Body of pancreas (tissue), 4 donors: Measurements from ENCODE around the gene ACTN4. TPM values are rescaled to one million over a fixed set of nuclear protein-coding genes. Genes with fewer than 3 reads are reported as not detected.
A peak's percentile ranks its signal among the peaks of the same experiment; 100 is the strongest.

Source experiments
- ATAC-seq: fragments of 150-250 bp; one replicate; pipeline ENCODE4 v1.9.1; 2016
- DNase-seq, 4 donors: peaks; one replicate each; pipeline ENCODE4 v3.0.0-alpha.2; 2019
- H3K27ac ChIP-seq, 4 donors: fragments of 200-600 bp; sonication (generic); 1 replicate in 3 of 4; 2 replicates in 1 of 4; pipeline versions ENCODE4 v1.5.1 to v1.6.1; 2016 to 2019; ENCODE audit warnings: mild to moderate bottlenecking in 1 of 4, mixed read lengths in 1 of 4, moderate library complexity in 1 of 4
- H3K27me3 ChIP-seq, 2 donors: fragments of 200-600 bp; sonication (generic); one replicate each; pipeline ENCODE4 v1.6.0; 2016; ENCODE audit warnings: mild to moderate bottlenecking in 1 of 2
- H3K36me3 ChIP-seq, 2 donors: fragments of 200-600 bp; sonication (generic); replicated peaks in 1 of 2; 2 replicates each; pipeline ENCODE4 v1.5.1; 2016; ENCODE audit warnings: low read depth in 2 of 2; ENCODE audit not compliant: insufficient read depth in 1 of 2
- H3K4me1 ChIP-seq: fragments of 200-600 bp; sonication (generic); one replicate; pipeline ENCODE4 v1.6.0; 2016
- H3K4me3 ChIP-seq, 2 donors: fragments of 200-600 bp; sonication (generic); 1 replicate in 1 of 2; 2 replicates in 1 of 2; pipeline ENCODE4 v1.5.1; 2016 to 2019
- H3K9me3 ChIP-seq, 3 donors: fragments of 200-600 bp; sonication (generic); 1 replicate in 2 of 3; 2 replicates in 1 of 3; pipeline ENCODE4 v1.5.1; 2016
- POLR2A ChIP-seq, 3 donors: fragments of 450-650 bp; IDR thresholded peaks; one replicate each; pipeline ENCODE4 v1.6.1; 2016; ENCODE audit warnings: antibody characterized with exemption in 3 of 3, mild to moderate bottlenecking in 2 of 3
- WGBS, 2 donors: methylation state at CpG; one replicate each; pipeline ENCODE4 v1.1.5; 2017; 5-methylcytosine and 5-hydroxymethylcytosine counted together
- intact Hi-C: fragments of 100-400 bp; cut with DNase I; formaldehyde crosslinking; loops from one replicate; pipeline ENCODE4 v1.15.1; 2023
- total RNA-seq, 2 donors: library from RNA; depleted of rRNA; stranded (reverse); fragments of >200 nt; gene quantifications; one replicate each; pipeline ENCODE4 v1.1.0, GENCODE V29; 2016
- TF ChIP-seq, protein P1 (sequence below), 7 experiments: fragments of 450-650 bp in 4 of 7; fragments of 200-600 bp in 3 of 7; sonication (generic) in 3 of 7; IDR thresholded peaks; one replicate each; pipeline ENCODE4 v1.5.1; 2016 to 2019; ENCODE audit warnings: antibody characterized with exemption in 7 of 7

ACTN4 gene
- total RNA-seq, 2 donors from 2014 or later: 143 to 148 TPM

DNA sequence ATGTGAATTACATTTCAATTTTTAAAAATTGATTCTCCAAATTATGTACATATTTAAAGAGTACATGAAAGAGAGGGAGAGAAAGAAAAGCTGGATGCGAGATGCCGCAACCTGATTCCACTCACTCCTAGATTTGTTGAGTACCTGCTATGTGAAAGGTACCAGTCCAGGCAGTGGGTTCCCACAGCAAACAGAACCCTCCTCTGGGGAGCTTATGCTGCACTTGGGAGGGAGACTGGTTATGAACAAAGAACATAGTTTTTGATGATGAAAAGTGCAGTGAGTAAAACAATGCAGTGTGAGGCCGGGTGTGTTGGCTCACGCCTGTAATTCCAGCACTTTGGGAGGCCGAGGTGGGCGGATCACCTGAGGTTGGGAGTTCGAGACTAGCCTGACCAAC lies 43.4 kb downstream of the ACTN4 start:
- Histone ChIP-seq H3K27ac (peak overlapping the region in 3 of 4 donors; percentile 89 to 98 (median 93)), H3K9me3 (no peaks in the 10 kb centered on the region), H3K36me3 (peaks cover 0 to 2% of the 10 kb centered on the region in 2 donors), H3K4me3 (no peak overlapping the region), H3K27me3 (no peaks in the 10 kb centered on the region), H3K4me1 (peaks cover 91% of the 10 kb centered on the region)
- DNase-seq (no peak), ATAC-seq (no peak)
- intact Hi-C loops: no loop called here
- TF ChIP-seq POLR2A (IDR thresholded peaks at IDR 0.05): no peak
- TF ChIP-seq, protein P1, sequence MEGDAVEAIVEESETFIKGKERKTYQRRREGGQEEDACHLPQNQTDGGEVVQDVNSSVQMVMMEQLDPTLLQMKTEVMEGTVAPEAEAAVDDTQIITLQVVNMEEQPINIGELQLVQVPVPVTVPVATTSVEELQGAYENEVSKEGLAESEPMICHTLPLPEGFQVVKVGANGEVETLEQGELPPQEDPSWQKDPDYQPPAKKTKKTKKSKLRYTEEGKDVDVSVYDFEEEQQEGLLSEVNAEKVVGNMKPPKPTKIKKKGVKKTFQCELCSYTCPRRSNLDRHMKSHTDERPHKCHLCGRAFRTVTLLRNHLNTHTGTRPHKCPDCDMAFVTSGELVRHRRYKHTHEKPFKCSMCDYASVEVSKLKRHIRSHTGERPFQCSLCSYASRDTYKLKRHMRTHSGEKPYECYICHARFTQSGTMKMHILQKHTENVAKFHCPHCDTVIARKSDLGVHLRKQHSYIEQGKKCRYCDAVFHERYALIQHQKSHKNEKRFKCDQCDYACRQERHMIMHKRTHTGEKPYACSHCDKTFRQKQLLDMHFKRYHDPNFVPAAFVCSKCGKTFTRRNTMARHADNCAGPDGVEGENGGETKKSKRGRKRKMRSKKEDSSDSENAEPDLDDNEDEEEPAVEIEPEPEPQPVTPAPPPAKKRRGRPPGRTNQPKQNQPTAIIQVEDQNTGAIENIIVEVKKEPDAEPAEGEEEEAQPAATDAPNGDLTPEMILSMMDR (IDR thresholded peaks at IDR 0.05): no peak
- WGBS, 2 donors: 76 to 80% methylated on average over 7 of the region's 7 CpGs

DNA sequence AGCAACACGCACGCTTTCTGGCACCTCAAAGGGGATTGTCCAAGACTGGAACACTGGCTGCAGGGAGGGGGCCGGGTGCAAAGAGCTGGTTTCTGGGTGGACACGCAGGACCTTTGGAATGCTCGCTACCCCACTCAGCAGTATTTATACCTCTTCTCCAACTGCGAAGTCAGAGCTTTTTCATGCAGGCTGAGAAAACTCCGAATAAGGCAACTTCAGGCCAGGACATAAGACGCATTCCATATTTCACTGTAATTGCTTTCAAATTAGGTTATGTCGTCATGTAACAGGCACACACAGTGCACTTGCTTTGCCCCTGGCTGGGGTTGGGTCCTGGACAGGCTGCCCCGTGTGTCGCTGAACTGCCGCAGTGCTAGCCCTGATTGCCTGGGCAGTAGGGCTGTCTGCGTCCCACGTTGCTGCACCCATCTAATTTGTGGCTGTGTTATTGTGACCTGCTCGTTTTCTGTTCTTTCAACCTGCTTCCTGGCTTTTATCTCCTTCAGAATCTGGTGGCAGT lies 44.5 kb downstream of the ACTN4 start:
- intact Hi-C loops: no loop called here
- peaks cover 91% of the 10 kb centered on the region for H3K4me1 ChIP-seq
- peak; percentile 58 for ATAC-seq

DNA sequence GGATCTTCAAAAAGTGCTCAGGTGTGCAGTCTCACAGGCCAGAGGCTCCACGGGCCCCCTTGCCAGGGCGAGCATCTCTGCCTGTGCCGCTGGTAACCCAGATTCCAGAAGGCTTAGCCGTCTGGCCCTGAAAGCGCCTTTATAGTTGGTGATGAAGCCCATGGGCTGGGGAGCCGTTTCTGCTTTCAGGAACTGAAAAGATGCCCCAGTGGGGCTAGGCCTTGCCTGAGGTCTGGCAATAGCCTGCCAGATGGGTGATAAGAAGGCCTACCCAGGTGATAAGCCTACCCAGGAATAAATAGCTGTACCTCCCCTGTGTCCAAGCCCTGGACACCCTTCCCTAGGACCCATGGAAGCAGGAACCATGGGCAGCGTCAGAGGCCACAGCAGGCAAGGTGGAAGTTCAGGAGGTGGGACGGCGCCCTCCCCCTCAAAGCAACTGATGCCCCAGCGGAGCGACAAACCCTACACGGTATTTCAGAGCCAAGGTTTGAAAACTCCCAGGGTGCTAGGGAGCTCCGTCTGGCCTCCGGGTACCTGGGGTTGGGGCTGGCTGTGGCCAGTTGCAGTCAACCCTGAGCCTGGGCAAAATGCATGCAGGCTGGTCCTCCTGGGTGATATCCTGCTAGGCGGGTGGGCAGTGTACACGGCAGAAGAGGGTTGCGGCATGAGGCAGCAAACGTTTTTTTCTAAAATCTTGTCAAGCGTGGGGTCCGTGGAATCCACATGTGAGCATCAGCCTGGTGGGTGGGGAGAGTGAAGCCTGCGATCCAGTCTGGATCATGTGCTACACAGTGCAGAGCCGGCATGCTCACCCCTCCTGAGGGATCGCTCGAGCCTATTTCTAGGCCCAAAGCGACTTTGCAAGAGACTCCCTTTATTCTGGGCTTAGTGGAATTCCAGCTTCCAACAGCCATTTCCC lies 45.3 kb downstream of the ACTN4 start:
- Histone ChIP-seq H3K4me1 (peaks cover 91% of the 10 kb centered on the region), H3K9me3 (no peaks in the 10 kb centered on the region), H3K27ac (peak overlapping the region; percentile 70 to 98 (median 91)), H3K4me3 (no peak overlapping the region), H3K36me3 (peaks cover 0 to 2% of the 10 kb centered on the region in 2 donors), H3K27me3 (no peaks in the 10 kb centered on the region)
- intact Hi-C loops: no loop called here
- TF ChIP-seq, protein P1 (IDR thresholded peaks at IDR 0.05): no peak
- WGBS, 2 donors: 72 to 77% methylated on average over 18 to 25 of the region's 25 CpGs
- no peak for DNase-seq
- no peak for ATAC-seq

More for the DNA sequence above, 44.5 kb downstream of the ACTN4 start:
- peak in 3 of 4 donors; percentile 58 to 74 (median 68) for DNase-seq
- 65 to 68% methylated on average over 12 to 15 of the region's 15 CpGs for WGBS, 2 donors
- Histone ChIP-seq H3K27ac (peak overlapping the region; percentile 70 to 98 (median 91)), H3K9me3 (no peaks in the 10 kb centered on the region), H3K36me3 (peaks cover 0 to 2% of the 10 kb centered on the region in 2 donors), H3K4me3 (no peak overlapping the region), H3K27me3 (no peaks in the 10 kb centered on the region)
- peak in 2 of 3 donors; percentile 27 to 47 for TF ChIP-seq POLR2A (IDR thresholded peaks at IDR 0.05)
- TF ChIP-seq, protein P1 (IDR thresholded peaks at IDR 0.05): no peak

DNA sequence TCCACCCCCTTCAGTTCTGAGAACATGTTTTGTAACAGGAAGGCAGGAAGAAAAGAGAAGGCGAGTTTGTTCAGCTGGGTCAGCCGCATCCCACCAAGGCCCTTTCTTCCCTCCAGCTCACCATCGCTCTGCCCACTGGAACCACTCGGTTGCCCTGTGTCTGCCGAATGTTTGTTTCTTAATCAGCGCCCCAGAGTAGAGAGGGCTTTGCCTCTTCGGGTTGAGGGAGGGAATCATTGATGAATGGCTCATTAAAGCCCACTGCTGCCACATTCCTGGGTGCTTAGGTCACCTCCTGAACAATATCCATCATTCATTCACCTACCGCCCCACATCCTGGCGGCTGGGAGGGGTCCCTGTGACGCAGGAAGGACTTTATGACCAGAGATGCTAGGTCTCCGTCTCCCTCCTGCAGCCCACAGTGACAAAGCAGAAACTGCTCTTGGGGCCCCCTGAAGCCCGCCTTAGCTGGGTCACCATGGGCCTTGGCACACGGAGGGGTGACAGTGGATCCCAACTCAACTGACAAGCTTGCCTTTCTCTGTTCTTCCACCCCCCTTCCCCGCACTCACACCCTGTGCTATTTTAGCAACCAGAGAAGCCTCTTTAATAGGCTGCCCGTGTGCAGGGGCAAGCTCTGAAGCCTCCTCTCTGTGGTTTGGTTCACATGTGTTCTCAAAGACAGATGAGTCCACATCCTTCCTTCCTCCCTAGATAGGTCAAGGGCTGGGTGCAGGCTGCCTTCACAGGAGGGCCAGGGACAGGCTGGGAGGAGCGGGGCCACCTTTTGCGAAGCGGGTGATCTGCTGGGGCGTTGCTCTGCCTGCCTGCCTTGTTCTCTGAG lies 46.2 kb downstream of the ACTN4 start:
- TF ChIP-seq POLR2A (IDR thresholded peaks at IDR 0.05): peak; percentile 25 to 71 (median 62)
- TF ChIP-seq, protein P1 (IDR thresholded peaks at IDR 0.05): no peak
- peaks cover 0 to 2% of the 10 kb centered on the region in 2 donors for H3K36me3 ChIP-seq

More for the DNA sequence above, 46.2 kb downstream of the ACTN4 start:
- ATAC-seq (peak; percentile 77), DNase-seq (peak; percentile 53 to 76 (median 62))
- Histone ChIP-seq H3K4me3 (no peak overlapping the region), H3K27me3 (no peaks in the 10 kb centered on the region), H3K4me1 (peaks cover 91% of the 10 kb centered on the region), H3K27ac (peak overlapping the region; percentile 70 to 98 (median 91)), H3K9me3 (no peaks in the 10 kb centered on the region)
- intact Hi-C loops: no loop called here
- 54 to 63% methylated on average over 17 to 19 of the region's 19 CpGs for WGBS, 2 donors
